HepG2 (cell line): Measurements from ENCODE around the gene GREM2. TPM values are rescaled to one million over a fixed set of nuclear protein-coding genes. Genes with fewer than 3 reads are reported as not detected.

ENCODE experiments used
- ATAC-seq: fragments of 200-7000 bp; cut with Tn5 transposase; 3 replicates; pipeline ENCODE4 v1.9.1; 2020; ENCODE audit warnings: mild to moderate bottlenecking, moderate library complexity
- BruUV-seq: library from RNA; stranded (reverse); fragments of 400-500 nt; replicated peaks from 2 replicates; lab custom pipeline; 2021; lab: Mats Ljungman, UMichigan
- CTCF ChIA-PET: fragments of 300-600 bp; formaldehyde crosslinking; extraction: SDS; loops from one replicate; lab custom pipeline; 2021; ENCODE audit warnings: low total read pairs, inconsistent platforms, low intra/inter-chr PET ratio; lab: Yijun Ruan, JAX
- POLR2A ChIA-PET: fragments of 350-600 bp; sonication (Branson Sonifier 250); formaldehyde crosslinking; loops from one replicate; lab custom pipeline; 2020; ENCODE audit warnings: antibody characterized with exemption, inconsistent platforms; lab: Yijun Ruan, JAX
- DNase-seq: peaks from one replicate; pipeline ENCODE4 v3.0.0-alpha.2; 2015; ENCODE audit warnings: low spot score
- FAIRE-seq: peaks from 3 replicates; lab custom pipeline; 2011; peaks lifted over from hg19 to GRCh38; lab: Jason Lieb, UNC
- H2AFZ ChIP-seq: one replicate; pipeline ENCODE4 v1.6.1; 2011; ENCODE audit warnings: low read length, inconsistent platforms
- H3K27ac ChIP-seq: fragments of 300-600 bp; 3 replicates; pipeline ENCODE4 v1.8.0; 2011; ENCODE audit warnings: mixed run types, mild to moderate bottlenecking, mixed read lengths, low read length, inconsistent platforms; ENCODE audit not compliant: insufficient read depth; ENCODE audit errors: extremely low read length
- H3K27me3 ChIP-seq, 2 experiments: fragments of 200-600 bp in 1 of 2; 2 replicates in 1 of 2; 3 replicates in 1 of 2; pipeline versions ENCODE4 v1.6.0 to v1.8.0; 2011; ENCODE audit warnings: low read length in 2 of 2, mild to moderate bottlenecking in 2 of 2, moderate library complexity in 2 of 2, inconsistent platforms in 1 of 2; ENCODE audit not compliant: insufficient read depth in 2 of 2, control insufficient read depth in 1 of 2
- H3K36me3 ChIP-seq, 2 experiments: fragments of 200-600 bp in 1 of 2; replicated peaks in 1 of 2; 2 replicates in 1 of 2; 3 replicates in 1 of 2; pipeline versions ENCODE4 v1.5.1 to v1.8.0; 2011; ENCODE audit warnings: low read length in 2 of 2, inconsistent platforms in 1 of 2; ENCODE audit not compliant: insufficient read depth in 2 of 2, control insufficient read depth in 1 of 2
- H3K4me1 ChIP-seq: 2 replicates; pipeline ENCODE4 v1.5.1; 2012; ENCODE audit warnings: low read length, inconsistent platforms; ENCODE audit not compliant: insufficient read depth
- H3K4me2 ChIP-seq: 2 replicates; pipeline ENCODE4 v1.6.0; 2011; ENCODE audit warnings: low read depth, low read length, inconsistent platforms
- H3K4me3 ChIP-seq, 3 experiments: fragments of 200-600 bp in 1 of 3; sonication (generic), shearing (Covaris generic) in 1 of 3; replicated peaks in 1 of 3; 2 replicates each; pipeline ENCODE4 v1.5.1; 2011 to 2016; ENCODE audit warnings: low read length in 3 of 3, inconsistent platforms in 2 of 3, low read depth in 2 of 3, mild to moderate bottlenecking in 2 of 3, control low read depth in 1 of 3, mixed read lengths in 1 of 3; ENCODE audit not compliant: insufficient read depth in 1 of 3
- H3K79me2 ChIP-seq: one replicate; pipeline ENCODE4 v1.6.1; 2011; ENCODE audit warnings: low read length, inconsistent platforms; ENCODE audit not compliant: insufficient read depth
- H3K9ac ChIP-seq: 2 replicates; pipeline ENCODE4 v1.6.0; 2011; ENCODE audit warnings: mild to moderate bottlenecking, low read depth, low read length, inconsistent platforms; ENCODE audit not compliant: insufficient read depth
- H3K9me3 ChIP-seq: 2 replicates; pipeline ENCODE4 v1.5.1; 2012; ENCODE audit warnings: mild to moderate bottlenecking, low read length
- H4K20me1 ChIP-seq: 2 replicates; pipeline ENCODE4 v1.6.0; 2011; ENCODE audit warnings: inconsistent platforms, mild to moderate bottlenecking, low read length, moderate library complexity; ENCODE audit not compliant: insufficient read depth
- BORCS8-MEF2B ChIP-seq: sonication (generic); formaldehyde crosslinking; IDR thresholded peaks from 2 replicates; pipeline ENCODE4 v1.8.0; 2022; ENCODE audit warnings: mild to moderate bottlenecking, missing genetic modification reagents
- HMG20A ChIP-seq: IDR thresholded peaks from 2 replicates; pipeline ENCODE4 v1.6.1; 2016; ENCODE audit warnings: borderline replicate concordance
- NR2F6 ChIP-seq, 2 experiments: IDR thresholded peaks; 2 replicates each; pipeline ENCODE4 v1.6.1; 2016; ENCODE audit warnings: antibody characterized with exemption in 1 of 2, mild to moderate bottlenecking in 1 of 2
- SIN3A ChIP-seq: IDR thresholded peaks from 2 replicates; pipeline ENCODE4 v1.6.1; 2011; ENCODE audit warnings: low read depth, mild to moderate bottlenecking, control low read depth, low read length, borderline replicate concordance
- TCF12 ChIP-seq, 2 experiments: fragments of 450-650 bp in 1 of 2; sonication (generic) in 1 of 2; formaldehyde crosslinking in 1 of 2; IDR thresholded peaks; 2 replicates each; pipeline versions ENCODE4 v1.6.1 to v1.8.0; 2017 to 2022; ENCODE audit warnings: antibody characterized with exemption in 1 of 2, mild to moderate bottlenecking in 1 of 2, missing genetic modification reagents in 1 of 2, moderate library complexity in 1 of 2
- ZC3H13 ChIP-seq: sonication (generic); formaldehyde crosslinking; IDR thresholded peaks from 2 replicates; pipeline ENCODE4 v1.8.1; 2023; ENCODE audit warnings: mild to moderate bottlenecking, missing genetic modification reagents, moderate library complexity
- WGBS: methylation state at CpG from one replicate; pipeline ENCODE4 v1.1.6; 2017; ENCODE audit warnings: low lambda C conversion rate; 5-methylcytosine and 5-hydroxymethylcytosine counted together
- in situ Hi-C: cut with HindIII; loops from 2 replicates; pipeline ENCODE4 v1.10.0; 2017; ENCODE audit warnings: low pct_unique_long_range_greater_than_20kb; ENCODE audit not compliant: extremely low pct_ligation_motif_present
- intact Hi-C: fragments of 100-400 bp; cut with micrococcal nuclease; formaldehyde crosslinking; loops from one replicate; pipeline ENCODE4 v1.10.0; 2022; ENCODE audit not compliant: unreplicated experiment
- polyA plus RNA-seq, 8 experiments: library from polyadenylated mRNA; depleted of rRNA in 3 of 8; stranded (reverse) in 7 of 8; unstranded in 1 of 8; fragments of >200 nt; fragmentation: Illumina TruSeq in 4 of 8; extraction: Trizol in 4 of 8; gene quantifications; 2 replicates each; pipeline versions ENCODE4 v1.2.1 to v1.2.3, GENCODE V29; 2011 to 2016; ENCODE audit warnings: low read depth in 4 of 8, missing spikeins in 1 of 8, mixed read lengths in 1 of 8; ENCODE audit not compliant: insufficient read depth in 1 of 8
- total RNA-seq, 5 experiments: library from RNA; depleted of rRNA; stranded (reverse); fragments of >200 nt; fragmentation: Illumina TruSeq; extraction: Trizol; gene quantifications; 2 replicates each; pipeline ENCODE4 v1.2.3, GENCODE V29; 2016; ENCODE audit warnings: low read depth in 1 of 5
- TF ChIP-seq, protein P1 (sequence below): sonication (generic); formaldehyde crosslinking; IDR thresholded peaks from 2 replicates; pipeline ENCODE4 v1.4.0; 2020; ENCODE audit warnings: low read depth, mild to moderate bottlenecking, missing genetic modification reagents
- TF ChIP-seq, protein P2 (sequence below): sonication (generic); formaldehyde crosslinking; IDR thresholded peaks from 2 replicates; pipeline ENCODE4 v1.5.1; 2020; ENCODE audit warnings: mild to moderate bottlenecking, missing genetic modification reagents, moderate library complexity
- TF ChIP-seq, protein P3 (sequence below): sonication (generic); formaldehyde crosslinking; IDR thresholded peaks from 2 replicates; pipeline ENCODE4 v1.4.0; 2020; ENCODE audit warnings: missing genetic modification reagents

GREM2 gene
- total and polyA plus RNA-seq, 2 of the 13 experiments (the other 11 are each of a cell fraction or from before 2014, with no cell fraction given): 0.07 TPM; not detected in 1

DNA sequence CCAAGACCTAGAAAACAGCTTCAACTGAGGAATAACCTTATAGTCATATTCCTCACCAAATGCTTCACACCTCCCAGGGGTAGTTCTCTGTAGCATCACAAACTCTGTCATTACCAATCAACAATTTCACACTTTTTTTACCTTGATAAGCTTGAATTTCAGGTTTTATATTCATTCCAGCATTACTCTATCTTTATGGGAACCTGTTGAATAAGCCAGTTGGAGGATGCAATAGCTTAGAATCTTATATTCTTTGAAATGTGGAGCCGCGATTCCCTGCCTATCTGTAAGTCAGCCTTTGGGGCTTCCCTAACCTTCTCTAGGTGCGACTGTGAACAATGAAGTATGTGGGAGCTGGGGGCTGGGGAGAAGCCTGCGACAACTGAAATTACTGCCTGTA lies 145.4 kb downstream of the GREM2 start (continued):
- TF ChIP-seq, protein P1, sequence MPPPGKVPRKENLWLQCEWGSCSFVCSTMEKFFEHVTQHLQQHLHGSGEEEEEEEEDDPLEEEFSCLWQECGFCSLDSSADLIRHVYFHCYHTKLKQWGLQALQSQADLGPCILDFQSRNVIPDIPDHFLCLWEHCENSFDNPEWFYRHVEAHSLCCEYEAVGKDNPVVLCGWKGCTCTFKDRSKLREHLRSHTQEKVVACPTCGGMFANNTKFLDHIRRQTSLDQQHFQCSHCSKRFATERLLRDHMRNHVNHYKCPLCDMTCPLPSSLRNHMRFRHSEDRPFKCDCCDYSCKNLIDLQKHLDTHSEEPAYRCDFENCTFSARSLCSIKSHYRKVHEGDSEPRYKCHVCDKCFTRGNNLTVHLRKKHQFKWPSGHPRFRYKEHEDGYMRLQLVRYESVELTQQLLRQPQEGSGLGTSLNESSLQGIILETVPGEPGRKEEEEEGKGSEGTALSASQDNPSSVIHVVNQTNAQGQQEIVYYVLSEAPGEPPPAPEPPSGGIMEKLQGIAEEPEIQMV (CRISPR knock-in tag): no peak

DNA sequence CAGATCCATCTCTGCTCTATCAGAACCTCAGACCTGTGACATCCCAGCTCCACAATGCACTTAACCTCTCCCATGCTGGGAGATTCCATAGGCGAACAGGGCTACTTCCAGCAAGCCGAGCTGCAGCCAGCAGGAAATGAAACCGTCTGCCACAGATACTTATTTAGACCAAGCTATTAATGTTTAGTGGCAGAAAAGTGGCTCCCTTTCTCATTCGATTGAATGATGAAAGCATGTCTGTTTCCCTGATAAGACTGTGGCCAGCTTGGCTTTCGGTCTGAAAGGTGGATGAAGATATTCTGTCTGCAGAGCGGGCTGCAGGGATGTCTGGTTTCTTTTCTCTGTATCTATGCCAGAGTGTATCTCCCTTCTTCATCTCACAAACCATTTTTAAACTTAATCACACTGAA lies 146.4 kb downstream of the GREM2 start:
- FAIRE-seq (no peak), DNase-seq (no peak), ATAC-seq (no peak)
- TF ChIP-seq NR2F6 (IDR thresholded peaks at IDR 0.05): no peak
- no peak for TF ChIP-seq NR2F6 (CRISPR knock-in tag; IDR thresholded peaks at IDR 0.05)
- TF ChIP-seq ZC3H13: no peak
- TF ChIP-seq SIN3A: no peak
- TF ChIP-seq TCF12 (IDR thresholded peaks at IDR 0.05): no peak
- no peak for TF ChIP-seq TCF12 (CRISPR knock-in tag; IDR thresholded peaks at IDR 0.05)
- TF ChIP-seq, protein P2, sequence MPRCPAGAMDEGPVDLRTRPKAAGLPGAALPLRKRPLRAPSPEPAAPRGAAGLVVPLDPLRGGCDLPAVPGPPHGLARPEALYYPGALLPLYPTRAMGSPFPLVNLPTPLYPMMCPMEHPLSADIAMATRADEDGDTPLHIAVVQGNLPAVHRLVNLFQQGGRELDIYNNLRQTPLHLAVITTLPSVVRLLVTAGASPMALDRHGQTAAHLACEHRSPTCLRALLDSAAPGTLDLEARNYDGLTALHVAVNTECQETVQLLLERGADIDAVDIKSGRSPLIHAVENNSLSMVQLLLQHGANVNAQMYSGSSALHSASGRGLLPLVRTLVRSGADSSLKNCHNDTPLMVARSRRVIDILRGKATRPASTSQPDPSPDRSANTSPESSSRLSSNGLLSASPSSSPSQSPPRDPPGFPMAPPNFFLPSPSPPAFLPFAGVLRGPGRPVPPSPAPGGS (CRISPR knock-in tag): no peak
- TF ChIP-seq BORCS8-MEF2B (CRISPR knock-in tag): no peak
- TF ChIP-seq HMG20A: no peak
- TF ChIP-seq, protein P3, sequence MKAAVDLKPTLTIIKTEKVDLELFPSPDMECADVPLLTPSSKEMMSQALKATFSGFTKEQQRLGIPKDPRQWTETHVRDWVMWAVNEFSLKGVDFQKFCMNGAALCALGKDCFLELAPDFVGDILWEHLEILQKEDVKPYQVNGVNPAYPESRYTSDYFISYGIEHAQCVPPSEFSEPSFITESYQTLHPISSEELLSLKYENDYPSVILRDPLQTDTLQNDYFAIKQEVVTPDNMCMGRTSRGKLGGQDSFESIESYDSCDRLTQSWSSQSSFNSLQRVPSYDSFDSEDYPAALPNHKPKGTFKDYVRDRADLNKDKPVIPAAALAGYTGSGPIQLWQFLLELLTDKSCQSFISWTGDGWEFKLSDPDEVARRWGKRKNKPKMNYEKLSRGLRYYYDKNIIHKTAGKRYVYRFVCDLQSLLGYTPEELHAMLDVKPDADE (CRISPR knock-in tag): no peak
- 12% methylated on average over 6 of the region's 6 CpGs for WGBS
- Histone ChIP-seq H3K9me3 (no peaks in the 10 kb centered on the region), H3K4me3 (no peak overlapping the region), H3K27ac (no peak overlapping the region), H3K27me3 (no peaks in the 10 kb centered on the region; a peak in 1 of 5 replicates), H3K36me3 (no peaks in the 10 kb centered on the region), H3K9ac (no peak overlapping the region), H3K4me1 (no peaks in the 10 kb centered on the region), H4K20me1 (no peaks in the 10 kb centered on the region), H3K4me2 (no peak overlapping the region), H2AFZ (no peak overlapping the region), H3K79me2 (no peaks in the 10 kb centered on the region)
- in situ Hi-C loops (no loop called here), intact Hi-C loops (no loop called here)
- no TSS peak for BruUV-seq
- POLR2A ChIA-PET: no interaction called here
- CTCF ChIA-PET: no interaction called here
